A549 (cell line): ENCODE results near the gene CSF3.

Source experiments
- CHD2 ChIP-seq: fragments of 150-350 bp; IDR thresholded peaks from 2 replicates; pipeline ENCODE4 v1.6.1; 2014; ENCODE audit warnings: low read length; ENCODE audit not compliant: partially characterized antibody
- CTCF ChIP-seq: fragments of >200 bp; sonication (Bioruptor Twin); formaldehyde crosslinking; IDR thresholded peaks from 3 replicates; pipeline ENCODE4 v1.5.1; 2016
- E2F6 ChIP-seq: IDR thresholded peaks from 2 replicates; pipeline ENCODE4 v1.6.1; 2012; ENCODE audit warnings: low read depth, borderline replicate concordance
- EP300 ChIP-seq, 2 experiments: fragments of >200 bp; sonication (Bioruptor Twin); formaldehyde crosslinking; IDR thresholded peaks; 2 replicates in 1 of 2; 3 replicates in 1 of 2; pipeline ENCODE4 v1.6.1; 2016 to 2017
- MAFK ChIP-seq: fragments of 450-650 bp; IDR thresholded peaks from 2 replicates; pipeline ENCODE4 v1.6.1; 2014; ENCODE audit not compliant: partially characterized antibody
- MAX ChIP-seq: IDR thresholded peaks from 2 replicates; pipeline ENCODE4 v1.6.1; 2012
- POLR2A ChIP-seq: IDR thresholded peaks from 2 replicates; pipeline ENCODE4 v1.6.1; 2012; ENCODE audit warnings: mild to moderate bottlenecking, low read length
- RAD21 ChIP-seq, 2 experiments: fragments of >200 bp in 1 of 2; sonication (Bioruptor Twin) in 1 of 2; formaldehyde crosslinking in 1 of 2; IDR thresholded peaks in 1 of 2; conservative IDR thresholded peaks in 1 of 2; 2 replicates in 1 of 2; 3 replicates in 1 of 2; pipeline ENCODE4 v1.6.1; 2012 to 2018; ENCODE audit warnings: inconsistent platforms in 1 of 2
- RFX5 ChIP-seq: fragments of 450-650 bp; IDR thresholded peaks from 2 replicates; pipeline ENCODE4 v1.7.1; 2014; ENCODE audit warnings: antibody characterized with exemption, mild to moderate bottlenecking, moderate library complexity
- USF2 ChIP-seq: fragments of 450-650 bp; IDR thresholded peaks from 2 replicates; pipeline ENCODE4 v1.6.1; 2014; ENCODE audit warnings: antibody characterized with exemption
- ZC3H11A ChIP-seq: fragments of 450-650 bp; IDR thresholded peaks from 2 replicates; pipeline ENCODE4 v1.6.1; 2014; ENCODE audit warnings: antibody characterized with exemption, mild to moderate bottlenecking

- TF ChIP-seq MAFK: no peak
- no peak for TF ChIP-seq CTCF
- no peak for TF ChIP-seq RAD21 (conservative IDR thresholded peaks at IDR 0.05 in 1 of 2, IDR thresholded peaks at IDR 0.05 in 1 of 2)
- TF ChIP-seq USF2: no peak
- TF ChIP-seq ZC3H11A: no peak
- no peak for TF ChIP-seq MAX
- no peak for TF ChIP-seq RFX5
- TF ChIP-seq EP300 (IDR thresholded peaks at IDR 0.05): no peak
- TF ChIP-seq CHD2: no peak
- TF ChIP-seq E2F6: no peak
- no peak for TF ChIP-seq POLR2A
Observed at GRCh38 chr17:40028595-40028994, 13.4 kb downstream of the CSF3 start.
